ENCODE data around the gene ATG9B.
"Not testable (repeated sequence)": the region's sequence is repeated elsewhere in the genome, so short reads cannot be mapped to it uniquely, and the experiment has no call there.

Gene ATG9B

DNA sequence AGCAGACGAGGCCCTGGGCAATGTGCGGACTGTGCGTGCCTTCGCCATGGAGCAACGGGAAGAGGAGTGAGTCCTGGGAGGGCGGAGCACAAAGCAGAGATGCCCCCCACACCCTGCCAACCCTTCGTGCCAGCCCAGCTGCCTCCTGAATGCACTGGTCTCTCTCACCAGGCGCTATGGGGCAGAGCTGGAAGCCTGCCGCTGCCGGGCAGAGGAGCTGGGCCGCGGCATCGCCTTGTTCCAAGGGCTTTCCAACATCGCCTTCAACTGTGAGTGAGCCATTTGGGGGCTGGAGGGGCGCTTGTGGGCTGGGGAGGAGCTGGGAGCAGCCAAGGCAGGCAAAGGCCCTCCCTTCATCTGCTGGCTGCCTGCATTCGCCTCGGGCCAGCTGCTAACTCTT, 11.6 kb upstream of the ATG9B start:
- no peak for DNase-seq

DNA sequence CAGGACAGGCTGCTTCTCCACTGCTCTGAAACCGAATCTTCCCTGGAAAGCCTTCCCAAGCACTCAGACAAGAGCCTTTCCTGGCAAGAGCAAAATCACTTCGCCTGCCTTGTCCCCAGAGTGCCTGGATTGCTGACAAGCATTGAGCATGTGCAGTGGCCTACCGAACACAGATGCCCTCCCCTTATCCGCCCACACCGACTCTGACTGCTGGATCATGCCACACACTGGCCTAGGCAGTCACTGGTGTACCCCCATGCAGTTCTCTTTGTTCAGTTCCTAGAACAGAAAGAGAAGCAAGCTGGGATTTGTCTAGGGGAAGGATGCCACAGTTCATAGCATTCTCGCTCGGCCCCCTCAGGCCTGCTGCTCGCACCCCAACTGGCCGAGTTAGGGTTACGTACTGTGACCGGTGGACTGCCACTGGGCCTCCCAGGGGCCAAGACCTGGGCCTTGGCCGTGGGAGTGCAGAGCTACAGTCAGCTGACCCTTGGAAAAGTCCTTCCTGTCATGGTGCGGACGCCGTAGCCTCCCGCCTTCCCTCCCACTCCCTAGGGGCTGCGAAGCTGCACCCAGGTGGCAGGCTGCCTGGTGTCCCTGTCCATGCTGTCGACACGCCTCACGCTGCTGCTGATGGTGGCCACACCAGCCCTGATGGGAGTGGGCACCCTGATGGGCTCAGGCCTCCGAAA, 10.9 kb upstream of the ATG9B start:
- no peak for DNase-seq

GRCh38 chr7:151034312-151035025, 10.2 kb upstream of the ATG9B start:
- no peak for DNase-seq

- no peak for DNase-seq
These were observed 9.6 kb upstream of the ATG9B start for GRCh38 chr7:151033864-151034249.

- DNase-seq: no peak
These were observed 8.9 kb upstream of the ATG9B start for GRCh38 chr7:151032936-151033863.

- DNase-seq: no peak
These were observed 6.7 kb upstream of the ATG9B start for GRCh38 chr7:151031011-151031410.

DNA sequence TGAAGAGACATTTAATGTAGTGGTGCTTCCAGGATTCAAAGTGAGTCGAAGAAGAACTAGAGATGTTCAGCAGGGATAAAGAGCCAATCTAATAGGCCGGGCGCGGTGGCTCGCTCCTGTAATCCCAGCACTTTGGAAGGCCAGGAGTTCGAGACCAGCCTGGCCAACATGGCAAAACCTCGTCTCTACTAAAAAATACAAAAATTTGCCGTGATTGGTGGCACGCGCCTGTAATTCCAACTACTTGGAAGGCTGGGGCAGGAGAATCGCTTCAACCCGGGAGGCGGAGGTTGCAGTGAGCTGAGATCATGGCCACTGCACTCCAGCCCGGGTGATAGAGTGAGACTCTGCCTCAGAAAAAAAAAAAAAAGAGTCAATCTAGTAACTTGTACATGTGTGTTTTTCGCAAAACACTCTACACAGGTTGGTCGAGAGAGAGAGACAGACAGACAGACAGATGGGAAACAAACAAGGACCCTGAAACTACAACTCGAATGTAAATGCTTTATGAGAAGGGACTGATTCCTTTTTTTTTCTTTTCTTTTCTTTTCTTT, 4.7 kb upstream of the ATG9B start:
- DNase-seq: no peak

DNA sequence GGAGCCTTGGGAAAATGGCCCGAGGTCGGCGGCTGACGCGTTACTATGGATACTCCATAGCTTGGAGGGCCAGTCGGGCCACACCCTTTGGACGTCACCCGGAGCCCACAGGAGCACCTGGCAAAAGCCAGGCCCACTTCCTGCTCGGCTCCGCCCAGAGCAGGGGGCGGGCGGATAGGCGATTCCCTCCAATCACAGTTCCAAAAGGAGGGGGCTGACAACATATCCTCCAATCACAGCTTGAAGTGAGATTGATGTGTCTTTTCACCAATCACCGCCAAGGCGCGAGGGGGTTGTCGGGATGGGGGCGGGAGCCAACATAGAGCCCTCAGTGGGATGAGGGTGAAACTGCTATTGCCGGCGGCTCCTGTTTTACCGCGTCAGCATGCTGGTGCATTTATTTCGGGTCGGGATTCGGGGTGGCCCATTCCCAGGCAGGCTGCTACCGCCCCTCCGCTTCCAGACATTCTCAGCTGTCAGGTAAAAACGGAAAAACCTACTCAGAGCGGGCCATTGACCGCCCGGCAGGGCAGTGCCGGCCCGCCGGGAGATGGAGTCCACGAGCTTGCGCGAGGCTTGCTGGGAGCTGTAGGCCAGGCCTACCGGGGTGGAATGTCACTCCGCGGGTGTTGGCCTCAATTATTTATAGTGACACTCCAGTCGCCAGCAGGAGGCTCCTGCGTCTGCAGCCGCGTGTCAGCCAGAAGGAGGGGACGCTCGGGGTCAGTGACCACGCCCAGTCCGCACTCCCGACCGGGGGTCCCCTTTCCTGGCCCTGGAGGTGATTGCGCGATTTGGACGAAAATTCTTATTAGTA, 4.0 kb upstream of the ATG9B start, which contains the start of gene ABCB8:
Gene ABCB8, plus strand, starts transcription at position 320 of the 817 bp plus-strand sequence. Its CDS starts 66 bp downstream, at position 386.
- peak; percentile 99 for DNase-seq

DNA sequence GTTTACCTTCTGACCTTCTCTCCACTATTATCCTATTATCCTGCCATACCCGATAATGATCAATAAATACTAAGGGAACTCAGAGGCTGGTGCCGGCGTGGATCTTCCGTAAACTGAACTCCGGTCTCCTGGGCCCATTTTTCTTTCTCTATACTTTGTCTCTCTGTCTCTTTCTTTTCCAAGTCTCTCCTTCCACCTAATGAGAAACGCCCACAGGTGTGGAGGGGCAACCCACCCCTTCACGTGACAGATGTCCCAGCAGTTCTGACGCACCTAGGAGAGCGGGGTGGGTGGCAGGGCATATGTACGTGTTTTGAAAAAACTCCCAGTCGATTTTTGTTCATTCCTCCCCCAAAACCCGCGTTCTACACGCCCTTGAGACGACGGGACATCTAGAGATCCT, 3.4 kb upstream of the ATG9B start:
- not testable (repeated sequence) for DNase-seq

GRCh38 chr7:151026771-151027727, 2.8 kb upstream of the ATG9B start:
- DNase-seq: not testable (repeated sequence)

DNA sequence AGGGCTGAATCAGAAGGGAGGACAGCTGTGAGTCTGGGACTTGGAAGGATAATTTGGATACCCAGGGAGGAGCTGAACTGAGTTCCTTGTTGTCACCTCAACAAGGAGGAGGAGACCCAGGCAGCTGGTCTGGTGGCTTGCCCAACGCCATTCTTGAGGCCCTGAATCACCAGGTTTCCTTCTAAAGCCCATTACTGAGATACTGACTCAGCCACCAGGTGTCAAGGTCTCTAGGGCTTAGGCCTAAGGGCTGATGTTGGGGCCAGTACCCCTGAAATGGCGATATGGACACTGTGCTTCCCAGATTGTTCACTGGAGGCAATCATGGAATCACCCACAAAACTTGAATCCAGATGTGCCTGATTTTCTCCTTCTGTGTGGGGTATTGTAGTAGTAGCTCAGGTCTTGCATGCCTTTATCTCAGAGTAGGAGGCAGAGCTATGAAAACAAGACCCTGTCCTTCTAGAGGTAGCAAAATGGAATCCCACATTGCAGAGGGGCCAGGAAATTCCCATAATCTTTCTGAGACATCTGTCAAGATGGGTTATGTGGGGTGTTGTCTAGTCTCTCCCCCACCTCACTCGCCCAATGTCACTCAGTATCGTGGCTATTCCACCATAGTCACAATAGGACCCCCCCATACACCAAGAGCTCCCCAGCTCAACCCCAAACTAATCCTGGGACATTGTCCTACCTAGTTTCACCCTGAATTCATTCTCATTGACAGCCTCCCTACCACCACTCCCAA, 1.8 kb upstream of the ATG9B start:
- no peak for DNase-seq

- DNase-seq: no peak
These were observed 1.1 kb downstream of the ATG9B start for GRCh38 chr7:151023232-151023631.

- no peak for DNase-seq
These were observed 4.1 kb downstream of the ATG9B start for GRCh38 chr7:151020231-151020630.

DNA sequence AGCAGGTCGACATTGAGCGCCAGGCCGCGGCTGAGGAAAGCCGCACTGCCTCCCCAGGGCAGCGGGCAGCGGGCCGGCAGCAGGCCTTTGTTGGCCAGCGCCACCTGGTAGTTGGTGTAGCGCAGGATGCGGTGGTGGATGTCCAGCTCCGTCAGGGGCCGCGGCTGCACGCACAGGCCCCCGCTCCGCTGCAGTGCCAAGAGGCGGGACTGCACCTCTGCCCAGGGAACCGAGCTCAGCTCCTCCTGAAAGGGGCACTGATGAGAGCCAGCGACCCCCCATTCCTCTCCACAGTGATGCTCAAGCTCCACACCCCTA, 5.2 kb downstream of the ATG9B start:
- no peak for DNase-seq

DNA sequence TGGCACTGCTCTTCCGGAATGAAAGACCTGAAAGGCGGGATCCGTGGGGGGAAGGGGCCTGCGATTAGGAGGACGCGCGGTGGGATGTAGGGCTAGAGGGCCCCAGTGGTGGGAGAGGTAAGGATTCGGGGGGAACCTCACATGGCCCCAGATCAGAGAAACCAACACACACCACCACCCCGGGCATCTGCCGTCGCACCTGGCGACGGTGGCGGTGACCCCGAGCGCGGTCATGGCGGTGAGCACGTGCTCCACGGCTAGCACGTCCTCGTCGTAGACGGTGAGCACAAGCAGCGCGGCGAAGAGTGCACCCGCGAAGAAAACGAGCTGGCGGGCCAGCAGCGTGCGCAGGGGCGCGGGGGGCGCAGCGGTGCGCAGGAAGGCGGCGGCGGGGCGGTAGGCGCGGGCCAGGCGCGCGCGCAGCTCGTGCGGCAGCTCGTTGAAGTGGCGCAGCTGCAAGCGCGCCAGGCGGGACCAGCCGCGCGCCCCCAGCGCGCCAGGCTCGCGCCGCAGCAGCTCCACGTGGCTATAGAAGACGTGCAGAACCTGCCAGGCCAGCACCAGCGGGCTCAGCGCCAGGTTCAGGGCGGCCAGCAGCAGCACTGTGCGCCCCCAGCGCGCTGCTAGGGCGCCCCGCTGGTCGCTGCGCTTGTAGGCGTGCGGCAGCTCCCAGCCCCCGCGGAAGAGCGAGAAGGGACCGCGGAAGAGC, 5.7 kb downstream of the ATG9B start:
- peak; percentile 56 for DNase-seq

- peak; percentile 56 for DNase-seq
These were observed 6.3 kb downstream of the ATG9B start for GRCh38 chr7:151017953-151018420.

GRCh38 chr7:151017370-151017952, 6.8 kb downstream of the ATG9B start:
- no peak for DNase-seq

DNA sequence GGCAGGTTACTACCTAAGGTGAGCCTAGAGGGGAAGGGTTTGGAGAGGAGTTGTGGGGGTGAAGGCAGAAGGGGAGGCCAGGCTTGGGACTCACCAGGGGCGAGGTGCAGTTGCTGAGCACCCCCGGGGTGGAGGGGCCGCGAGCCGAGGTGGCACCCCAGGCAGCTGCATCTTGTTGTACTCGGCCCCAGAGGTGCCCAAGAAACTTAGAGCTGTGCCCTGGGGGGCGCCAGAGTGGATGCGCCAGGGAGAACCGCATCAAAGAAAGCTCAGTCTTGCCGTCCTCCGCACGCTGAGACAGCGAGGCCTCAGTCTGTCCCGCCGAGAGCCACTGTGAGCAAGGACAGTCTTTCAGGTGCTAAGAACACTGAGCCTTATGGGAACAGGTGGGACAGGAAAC, 7.4 kb downstream of the ATG9B start:
- DNase-seq: no peak

DNA sequence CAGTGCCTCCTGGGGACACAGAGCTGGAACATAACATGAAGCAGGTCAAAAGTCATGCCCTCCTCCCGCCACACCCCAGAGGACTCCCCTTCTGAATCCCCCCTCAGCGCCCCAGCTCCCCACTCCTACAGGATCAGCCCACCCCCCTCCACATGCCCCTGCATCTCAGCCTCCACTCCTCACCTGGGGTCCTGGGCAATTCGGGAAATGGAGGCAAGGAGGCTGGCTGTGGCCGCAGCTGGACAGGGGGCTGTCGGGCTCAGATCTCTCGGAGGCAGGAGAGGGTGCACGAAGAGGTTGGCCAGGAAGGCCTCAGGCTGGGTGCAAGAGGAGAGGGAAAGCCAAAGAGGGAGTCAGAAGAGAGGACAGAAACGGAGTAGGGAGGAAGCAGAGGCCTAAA, 7.8 kb downstream of the ATG9B start:
- DNase-seq: no peak
